ENCODE measurements around the gene SEPTIN7.

DNA sequence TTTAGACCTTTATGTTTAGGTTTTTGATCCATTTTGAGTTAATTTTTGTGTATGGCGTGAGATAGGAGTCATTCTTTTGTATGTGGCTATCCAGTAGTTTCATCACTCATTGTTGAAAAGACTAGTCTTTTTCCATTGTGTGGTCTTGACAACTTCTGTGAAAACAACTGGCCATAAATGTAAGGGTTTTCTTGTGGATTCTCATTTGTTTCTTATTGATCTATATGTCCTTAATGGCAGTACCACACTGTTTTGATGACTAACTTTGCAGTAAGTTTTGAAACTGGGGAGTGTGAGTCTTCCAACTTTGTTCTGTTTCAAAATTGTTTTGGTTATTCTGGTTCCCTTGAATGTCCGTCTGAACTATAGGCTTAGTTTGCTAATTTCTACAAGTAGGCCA is 16.3 kb downstream of the SEPTIN7 start:
- no peak for TF ChIP-seq CTCF (IDR thresholded peaks at IDR 0.05; ENCODE audit: insufficient read depth, low read depth, low read length)
- TF ChIP-seq EZH2 (IDR thresholded peaks at IDR 0.05; ENCODE audit: insufficient read depth, low read length): no peak

Data from astrocyte (in vitro differentiated cells and primary cell).